Stimulated activated CD8-positive, alpha-beta memory T cell treated with anti-CD3 and anti-CD28 coated beads, Interleukin-12 subunit alpha, Interleukin-12 subunit beta, amount 100 ng/mL, for 1 hour (primary cell): Measurements from ENCODE around the gene GPS1.

Experiments used
- DNase-seq: peaks from one replicate; pipeline ENCODE4 v3.0.0-alpha.2; 2020; ENCODE audit warnings: low read depth

GPS1 gene

DNA sequence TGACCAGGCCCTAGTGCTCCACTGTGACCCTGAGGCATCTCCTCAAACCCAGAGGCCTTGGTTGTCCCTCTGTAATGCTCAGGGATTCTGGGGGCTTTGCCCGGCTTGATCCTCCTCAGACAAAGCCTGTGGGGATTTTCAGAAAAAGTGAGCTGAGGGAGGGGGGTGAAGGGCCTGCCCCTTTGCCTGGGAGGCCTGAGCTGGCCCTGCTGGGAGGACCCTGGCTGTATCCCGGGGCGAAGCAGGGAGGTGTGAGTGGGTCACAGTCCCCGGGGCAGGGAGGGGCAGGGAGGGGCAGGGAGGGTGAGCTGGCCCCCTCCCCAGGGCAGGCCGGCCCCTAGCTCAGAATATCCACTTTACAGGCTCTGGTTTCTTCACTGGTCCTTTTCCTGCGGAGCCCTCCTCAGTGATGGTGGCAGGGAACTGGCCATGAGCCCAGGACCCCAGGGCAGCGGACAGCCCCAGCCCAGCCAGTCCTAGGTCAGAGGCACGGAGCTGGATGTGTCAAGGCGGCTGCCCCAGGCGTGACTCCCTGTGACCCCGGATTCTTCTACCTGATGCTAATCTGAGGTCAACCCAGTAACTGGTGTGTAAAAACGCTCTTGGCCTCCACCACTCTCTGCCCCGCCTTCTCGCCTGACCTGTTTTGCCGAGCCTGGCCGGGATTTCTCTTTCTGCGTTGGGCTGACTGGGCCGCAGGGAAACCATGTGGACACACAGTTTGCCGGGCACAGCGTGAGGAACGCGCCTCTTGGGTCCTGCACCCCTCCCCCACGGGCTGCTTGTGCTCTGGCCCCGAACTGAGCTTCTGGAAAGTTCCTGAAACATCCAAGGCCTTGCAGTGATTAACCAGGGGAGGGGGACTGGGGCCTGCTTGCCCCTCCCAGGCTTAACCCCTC is 52.1 kb downstream of the GPS1 start:
- DNase-seq = no peak

- DNase-seq = no peak
Observed at GRCh38 chr17:82104797-82105416, 53.2 kb downstream of the GPS1 start.

DNA sequence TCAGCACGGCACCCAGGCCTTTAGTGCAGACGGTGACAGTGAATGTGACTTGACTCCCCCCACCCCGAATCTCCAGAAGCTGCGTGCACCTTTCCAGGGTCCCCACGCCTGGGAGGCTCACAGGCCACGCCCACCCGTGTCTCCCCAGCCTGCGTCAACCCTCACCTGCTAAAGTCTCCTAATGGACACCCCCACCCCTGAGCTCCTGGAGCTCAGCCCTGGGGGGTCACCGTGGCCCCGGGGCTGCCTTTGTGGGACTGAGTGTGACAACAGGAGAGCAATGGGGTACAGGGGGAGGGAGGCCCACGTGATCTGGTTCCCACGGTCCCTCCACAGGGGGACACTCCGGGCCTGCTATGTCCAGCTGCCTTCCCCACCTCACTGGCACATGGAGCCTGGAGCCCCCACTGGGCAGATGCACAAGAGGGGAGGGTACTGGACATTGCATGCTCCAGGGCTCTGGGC is 53.8 kb downstream of the GPS1 start:
- DNase-seq = no peak

- peak; percentile 31 for DNase-seq
Observed at GRCh38 chr17:82105882-82106687, 54.4 kb downstream of the GPS1 start.

- no peak for DNase-seq
Observed at GRCh38 chr17:82106688-82107305, 55.1 kb downstream of the GPS1 start.
